Measurements from ENCODE around the gene KIF3C.
"Not testable (repeated sequence)": the region's sequence is repeated elsewhere in the genome, so short reads cannot be mapped to it uniquely, and the experiment has no call there.

KIF3C gene

GRCh38 chr2:25960396-25960795 is 21.9 kb downstream of the KIF3C start:
- DNase-seq (ENCODE audit: low read depth): no peak

DNA sequence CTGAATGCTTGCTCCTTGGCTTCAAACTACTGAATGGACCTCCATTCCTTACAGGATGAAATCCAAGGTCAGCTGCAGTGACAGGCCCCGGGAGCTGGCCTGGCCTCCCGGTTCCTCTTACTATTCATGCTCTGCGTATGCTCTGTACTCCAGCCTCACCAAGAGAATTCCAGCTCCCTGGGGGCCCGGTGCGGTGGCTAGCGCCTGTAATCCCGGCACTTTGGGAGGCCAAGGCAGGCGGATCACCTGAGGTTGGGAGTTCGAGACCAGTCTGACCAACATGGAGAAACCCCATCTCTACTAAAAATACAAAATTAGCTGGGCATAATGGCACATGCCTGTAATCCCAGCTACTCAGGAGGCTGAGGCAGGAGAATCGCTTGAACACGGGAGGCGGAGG is 23.7 kb downstream of the KIF3C start:
- not testable (repeated sequence) for DNase-seq (ENCODE audit: low read depth)

GRCh38 chr2:25957743-25958142 is 24.6 kb downstream of the KIF3C start:
- no peak for DNase-seq (ENCODE audit: low read depth)

DNA sequence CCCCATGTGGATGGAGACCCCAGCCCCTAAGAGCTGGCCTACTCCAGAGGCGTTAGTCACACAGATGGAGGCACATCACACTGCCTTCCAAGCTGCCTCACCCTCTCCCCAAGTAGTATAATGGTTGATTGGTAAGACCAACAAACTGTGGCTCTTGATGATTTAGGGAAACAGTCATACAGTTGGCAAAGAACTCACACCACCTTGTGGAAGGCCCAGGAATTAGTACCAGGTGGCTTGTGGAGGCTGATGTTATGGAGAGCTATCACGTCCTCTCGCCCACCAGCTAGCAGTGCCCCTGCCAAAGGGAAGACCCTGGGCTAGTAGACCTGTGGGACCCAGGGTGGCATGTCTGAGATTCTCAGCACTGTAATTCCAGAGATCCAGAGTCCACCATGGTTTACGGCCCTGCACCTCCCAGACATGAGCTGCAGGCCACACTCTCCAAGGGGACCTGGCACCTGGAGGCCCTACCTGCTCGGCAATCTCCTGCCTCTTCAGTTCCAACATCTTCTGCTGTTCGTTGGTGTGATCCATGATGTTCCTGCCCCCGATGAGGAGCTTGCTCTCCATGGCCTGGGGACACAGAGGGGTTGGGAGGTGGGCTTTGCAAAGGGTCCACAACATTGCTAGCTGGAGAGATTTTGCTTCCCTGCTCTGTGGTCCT is 26.3 kb downstream of the KIF3C start:
- DNase-seq (ENCODE audit: low read depth): no peak

- no peak for DNase-seq (ENCODE audit: low read depth)
These were observed 27.3 kb downstream of the KIF3C start for GRCh38 chr2:25955036-25955435.

GRCh38 chr2:25954199-25954752 is 28.0 kb downstream of the KIF3C start:
- DNase-seq (ENCODE audit: low read depth): no peak

- DNase-seq (ENCODE audit: low read depth): peak; percentile 46
These were observed 31.2 kb downstream of the KIF3C start for GRCh38 chr2:25951071-25951547.

- DNase-seq (ENCODE audit: low read depth): no peak
These were observed 33.9 kb downstream of the KIF3C start for GRCh38 chr2:25948437-25948836.

- no peak for DNase-seq (ENCODE audit: low read depth)
These were observed 41.3 kb downstream of the KIF3C start for GRCh38 chr2:25941042-25941441.

GRCh38 chr2:25939257-25939668 is 43.0 kb downstream of the KIF3C start:
- DNase-seq (ENCODE audit: low read depth): no peak

DNA sequence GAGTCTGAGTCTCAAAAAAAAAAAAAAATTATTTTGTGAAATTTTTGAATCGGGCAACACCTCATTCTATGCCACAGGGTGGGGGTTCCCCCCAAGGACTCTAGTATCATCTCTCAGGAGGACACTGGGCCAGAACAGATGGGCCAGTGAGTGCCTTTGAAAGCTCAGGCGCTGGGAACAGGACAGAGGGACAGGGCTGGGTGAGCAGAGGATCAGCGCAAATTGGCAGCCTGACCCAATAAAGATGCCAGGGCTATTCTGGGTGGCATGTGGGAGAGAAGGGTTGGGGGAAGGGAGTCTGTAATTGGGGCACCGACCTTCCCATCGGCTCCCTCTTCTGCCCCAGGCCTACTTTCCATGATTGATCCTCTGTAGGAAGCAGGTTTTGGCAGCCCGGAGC is 44.0 kb downstream of the KIF3C start:
- no peak for DNase-seq (ENCODE audit: low read depth)

GRCh38 chr2:25936889-25937545 is 45.3 kb downstream of the KIF3C start:
- DNase-seq (ENCODE audit: low read depth): no peak

- DNase-seq (ENCODE audit: low read depth): no peak
These were observed 48.7 kb downstream of the KIF3C start for GRCh38 chr2:25933622-25934021.

DNA sequence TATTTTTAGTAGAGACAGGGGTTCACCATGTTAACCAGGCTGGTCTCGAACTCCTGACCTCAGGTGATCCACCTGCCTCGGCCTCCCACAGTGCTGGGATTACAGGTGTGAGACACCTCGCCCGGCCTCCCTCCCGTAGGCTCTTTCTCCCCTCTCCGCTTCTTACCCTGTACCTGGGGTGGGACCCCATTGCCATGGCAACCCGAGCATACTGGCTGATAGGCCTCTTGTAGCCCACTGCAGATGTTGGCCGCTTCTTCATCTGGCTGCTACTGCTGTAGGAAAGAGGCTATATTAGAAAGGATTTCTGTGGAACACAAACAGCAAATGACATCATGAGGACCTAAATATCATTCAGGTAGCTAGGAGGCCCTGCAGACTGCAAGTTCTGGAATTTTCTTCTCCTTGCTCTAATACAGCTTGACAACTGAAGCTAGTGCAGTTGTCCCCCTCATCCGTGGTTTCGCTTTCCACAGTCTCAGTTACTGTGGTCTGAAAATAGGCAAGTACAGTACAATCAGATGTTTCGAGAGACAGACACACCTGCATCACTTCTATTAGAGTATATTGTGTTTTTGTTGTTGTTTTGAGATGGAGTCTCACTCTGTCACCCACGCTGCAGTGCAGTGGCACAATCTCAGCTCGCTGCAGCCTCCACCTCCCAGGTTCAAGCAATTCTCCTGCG is 52.4 kb downstream of the KIF3C start:
- no peak for DNase-seq (ENCODE audit: low read depth)

DNA sequence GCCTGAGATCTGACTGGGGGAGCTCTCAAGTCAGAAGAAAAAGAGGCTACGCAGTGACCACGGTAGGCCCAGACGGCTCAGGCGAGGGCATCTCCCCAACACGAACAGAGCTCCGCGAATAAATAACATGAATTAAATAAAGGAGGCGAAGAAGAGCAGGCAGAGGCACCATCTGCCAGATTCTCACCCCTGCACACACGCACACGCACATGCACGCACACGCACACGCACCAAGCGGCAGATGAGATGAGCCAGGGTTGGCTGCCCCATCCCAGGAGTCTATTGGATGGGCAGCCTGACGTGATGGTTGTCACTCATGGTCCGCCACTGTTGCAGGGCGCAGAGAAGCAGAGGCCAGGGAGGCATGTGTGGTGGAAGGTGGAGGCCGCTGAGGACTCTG is 53.6 kb downstream of the KIF3C start:
- DNase-seq (ENCODE audit: low read depth): no peak

- DNase-seq (ENCODE audit: low read depth): no peak
These were observed 55.1 kb downstream of the KIF3C start for GRCh38 chr2:25926984-25927756.

DNA sequence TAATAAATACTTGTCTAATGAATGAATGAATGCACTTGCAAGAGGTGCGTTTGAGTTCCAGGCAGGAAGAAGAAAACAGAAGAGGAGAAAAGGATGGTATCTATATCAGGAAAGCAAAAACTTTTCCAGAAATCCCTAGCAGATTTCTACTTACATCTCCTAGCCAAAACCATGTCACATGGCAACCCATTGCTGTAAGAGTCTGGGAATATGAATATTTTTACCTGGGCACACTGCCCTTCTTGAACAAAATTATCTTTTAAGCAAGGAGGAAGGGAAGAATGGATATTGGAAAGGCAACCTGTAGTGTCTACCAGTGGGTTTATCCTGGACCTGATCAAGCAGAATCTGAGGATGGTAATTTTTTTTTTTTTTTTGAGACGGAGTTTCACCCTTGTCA is 59.8 kb downstream of the KIF3C start:
- DNase-seq (ENCODE audit: low read depth): no peak

- DNase-seq (ENCODE audit: low read depth): no peak
These were observed 61.4 kb downstream of the KIF3C start for GRCh38 chr2:25920786-25921415.

DNA sequence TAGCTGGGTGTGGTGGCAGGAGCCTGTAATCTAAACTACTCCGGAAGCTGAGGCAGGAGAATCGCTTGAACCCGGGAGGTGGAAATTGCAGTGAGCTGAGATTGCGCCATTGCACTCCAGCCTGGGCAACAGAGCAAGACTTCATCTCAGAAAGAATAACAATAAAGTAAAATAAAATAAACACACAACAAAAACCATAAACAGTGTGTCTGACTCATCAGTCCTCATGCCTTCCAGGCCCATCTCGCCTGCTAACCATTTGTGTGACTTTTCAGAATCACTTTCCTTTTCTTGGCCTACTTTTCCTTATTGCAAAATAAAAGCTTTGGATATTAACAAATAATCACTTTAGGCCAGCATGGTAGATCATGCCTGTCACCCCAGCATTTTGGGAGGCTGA is 62.0 kb downstream of the KIF3C start:
- DNase-seq (ENCODE audit: low read depth): no peak

DNA sequence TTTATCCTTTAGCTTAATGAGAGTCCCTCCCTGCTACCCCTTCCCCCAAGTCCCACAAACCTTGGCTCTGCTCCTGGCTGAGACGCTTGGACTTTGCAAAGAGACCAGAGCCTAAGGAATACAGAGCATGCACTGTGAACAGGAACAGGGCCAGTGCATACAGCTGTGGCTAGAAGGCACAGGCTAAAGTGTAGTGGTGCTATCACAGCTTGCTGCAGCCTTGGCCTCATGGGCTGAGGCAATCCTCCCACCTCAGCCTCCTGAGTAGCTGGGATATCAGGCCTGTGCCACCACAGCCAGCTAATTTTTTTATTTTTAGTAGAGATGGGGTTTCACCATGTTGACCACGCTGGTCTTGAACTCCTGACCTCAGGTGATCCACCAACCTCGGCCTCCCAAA is 64.5 kb downstream of the KIF3C start:
- DNase-seq (ENCODE audit: low read depth): no peak

DNA sequence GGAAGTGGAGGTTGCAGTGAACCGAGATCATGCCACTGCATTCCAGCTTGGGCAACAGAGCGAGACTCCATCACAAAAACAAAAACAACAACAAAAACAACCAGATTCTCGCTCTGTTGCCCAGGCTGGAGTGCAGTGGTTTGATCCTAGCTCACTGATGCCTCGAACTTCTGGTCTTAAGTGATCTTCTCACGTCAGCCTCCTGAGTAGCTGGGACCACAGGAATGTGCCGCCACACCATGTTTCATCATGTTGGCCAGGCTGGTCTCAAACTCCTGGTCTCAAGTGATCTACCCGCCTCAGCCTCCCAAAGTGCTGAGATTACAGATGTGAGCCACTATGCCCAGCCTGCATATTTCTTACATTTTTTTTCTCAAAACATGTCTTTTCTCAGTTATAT is 64.9 kb downstream of the KIF3C start:
- DNase-seq (ENCODE audit: low read depth): not testable (repeated sequence)
